CD4-positive, alpha-beta T cell treated with Interleukin-15 for 4 hours (primary cell): ENCODE results near the gene NCAPH2.

ENCODE experiments used
- DNase-seq: peaks from one replicate; pipeline ENCODE4 v3.0.0-alpha.2; 2020; ENCODE audit warnings: low spot score

Gene NCAPH2

DNA sequence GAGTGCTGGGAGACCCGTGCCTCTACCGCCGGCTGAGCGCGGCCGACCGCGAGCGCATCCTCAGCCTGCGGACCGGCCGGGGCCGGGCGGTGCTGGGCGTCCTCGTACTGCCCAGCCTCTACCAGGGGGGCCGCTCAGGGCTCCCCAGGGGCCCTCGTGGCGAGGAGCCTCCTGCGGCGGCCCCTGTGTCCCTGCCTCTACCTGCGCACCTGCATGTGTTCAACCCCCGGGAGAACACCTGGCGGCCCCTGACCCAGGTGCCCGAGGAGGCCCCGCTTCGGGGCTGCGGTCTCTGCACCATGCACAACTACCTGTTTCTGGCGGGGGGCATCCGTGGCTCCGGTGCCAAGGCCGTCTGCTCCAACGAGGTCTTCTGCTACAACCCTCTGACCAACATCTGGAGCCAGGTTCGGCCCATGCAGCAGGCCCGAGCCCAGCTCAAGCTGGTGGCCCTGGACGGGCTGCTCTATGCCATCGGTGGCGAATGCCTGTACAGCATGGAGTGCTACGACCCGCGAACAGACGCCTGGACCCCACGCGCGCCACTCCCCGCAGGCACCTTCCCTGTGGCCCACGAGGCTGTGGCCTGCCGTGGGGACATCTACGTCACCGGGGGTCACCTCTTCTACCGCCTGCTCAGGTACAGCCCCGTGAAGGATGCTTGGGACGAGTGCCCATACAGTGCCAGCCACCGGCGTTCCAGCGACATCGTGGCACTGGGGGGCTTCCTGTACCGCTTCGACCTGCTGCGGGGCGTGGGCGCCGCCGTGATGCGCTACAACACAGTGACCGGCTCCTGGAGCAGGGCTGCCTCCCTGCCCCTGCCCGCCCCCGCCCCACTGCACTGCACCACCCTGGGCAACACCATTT lies 41.1 kb downstream of the NCAPH2 start:
- DNase-seq, result no peak

- DNase-seq, result no peak
These were observed 42.4 kb downstream of the NCAPH2 start for GRCh38 chr22:50550395-50550794.

DNA sequence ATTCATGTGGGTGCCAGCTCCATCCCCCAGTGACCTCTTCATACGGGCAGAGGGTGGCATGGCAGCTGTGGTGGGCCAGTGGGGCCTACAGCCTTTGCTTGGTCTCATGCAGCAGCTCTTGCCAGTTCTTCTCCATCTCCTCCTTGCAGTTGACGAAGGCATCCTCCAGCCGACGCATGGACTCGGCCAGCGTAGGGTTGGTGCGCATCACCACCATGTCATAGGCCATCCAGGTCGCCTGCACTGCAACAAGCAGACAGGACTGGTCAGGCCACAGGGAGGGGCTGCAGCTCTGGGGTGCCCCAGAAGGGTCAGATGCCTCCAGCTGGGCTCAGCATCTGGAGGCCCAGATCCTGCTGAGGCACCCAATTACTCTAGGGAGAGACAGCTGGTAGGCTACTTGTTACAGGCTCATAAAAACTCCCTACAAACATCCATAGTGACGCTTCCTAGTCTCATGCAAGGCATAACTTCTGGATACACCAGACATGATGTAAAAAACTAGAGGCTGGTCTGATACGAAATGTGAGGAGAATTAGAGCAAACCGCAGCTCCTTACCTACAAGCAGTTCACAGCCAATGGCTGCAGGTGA lies 43.2 kb downstream of the NCAPH2 start:
- DNase-seq, result no peak

DNA sequence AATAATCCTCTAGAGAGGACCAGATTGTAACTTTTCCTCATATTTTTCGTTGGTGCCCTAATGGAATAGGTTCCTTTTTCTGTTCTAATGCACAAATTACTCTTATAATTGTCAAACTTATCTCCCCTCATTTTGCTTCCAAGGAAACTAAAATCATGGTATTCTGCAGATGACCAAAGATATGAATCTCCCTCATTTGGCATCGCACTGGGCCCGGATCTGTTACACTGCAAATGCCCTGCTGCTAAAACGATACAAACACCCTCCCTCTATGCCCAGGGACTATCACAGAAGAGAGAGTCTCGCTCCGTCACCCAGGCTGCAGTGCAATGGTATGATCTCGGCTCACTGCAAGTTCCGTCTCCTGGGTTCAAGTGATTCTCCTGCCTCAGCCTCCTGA lies 45.3 kb downstream of the NCAPH2 start:
- DNase-seq, result no peak

DNA sequence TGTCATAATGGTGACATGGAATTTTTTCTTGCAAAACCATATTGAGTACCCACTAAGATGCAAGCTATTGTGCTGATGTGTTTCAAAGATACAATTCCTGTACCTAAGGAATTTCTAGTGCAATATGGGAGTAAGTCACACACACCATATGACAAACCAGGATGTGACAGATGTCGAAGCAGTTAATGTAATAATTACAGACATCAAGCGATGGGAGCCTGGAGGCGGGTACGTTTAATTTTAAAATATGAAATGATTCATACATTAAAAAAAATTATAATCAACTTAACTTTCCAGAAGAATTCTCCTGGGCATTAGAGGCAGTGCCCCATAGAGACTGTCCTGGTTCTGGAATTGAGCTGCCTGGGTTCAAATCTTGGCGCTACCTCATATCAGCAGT lies 48.7 kb downstream of the NCAPH2 start:
- no peak for DNase-seq

- no peak for DNase-seq
These were observed 52.0 kb downstream of the NCAPH2 start for GRCh38 chr22:50560034-50560433.

GRCh38 chr22:50561401-50562358 lies 53.7 kb downstream of the NCAPH2 start:
- no peak for DNase-seq

- DNase-seq, result peak; percentile 97
These were observed 54.7 kb downstream of the NCAPH2 start, which contains the start of gene SYCE3 for GRCh38 chr22:50562523-50563412. Gene SYCE3, minus strand, starts transcription at chr22:50562919. Its CDS starts 6,514 bp downstream, at chr22:50556405.

GRCh38 chr22:50563413-50564160 lies 55.6 kb downstream of the NCAPH2 start:
- DNase-seq, result no peak

- DNase-seq, result no peak
These were observed 56.3 kb downstream of the NCAPH2 start for GRCh38 chr22:50564289-50564688.

DNA sequence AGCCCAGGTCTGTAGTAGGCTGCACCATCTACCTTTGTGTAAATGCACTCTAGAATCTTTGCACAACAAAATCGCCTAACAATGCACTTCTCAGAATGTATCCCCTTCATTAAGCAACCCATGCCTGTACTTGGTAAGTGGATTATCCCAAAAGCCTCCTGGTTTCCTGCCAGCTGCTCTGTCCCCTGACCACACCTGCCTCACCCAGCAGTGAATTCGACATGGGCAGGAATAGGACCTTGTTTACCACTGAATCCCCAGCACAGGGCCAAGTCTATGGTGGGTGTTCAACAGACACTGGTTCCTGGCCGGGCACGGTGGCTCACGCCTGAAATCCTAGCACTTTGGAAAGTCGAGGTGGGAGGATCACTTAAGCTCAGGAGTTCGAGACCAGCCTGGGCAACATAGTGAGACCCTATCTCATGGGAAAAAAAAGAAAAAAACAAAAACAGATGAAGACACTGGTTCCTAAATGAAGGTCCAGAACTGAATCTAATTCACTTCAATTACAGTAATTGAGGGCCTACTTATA lies 59.8 kb downstream of the NCAPH2 start:
- DNase-seq, result no peak

DNA sequence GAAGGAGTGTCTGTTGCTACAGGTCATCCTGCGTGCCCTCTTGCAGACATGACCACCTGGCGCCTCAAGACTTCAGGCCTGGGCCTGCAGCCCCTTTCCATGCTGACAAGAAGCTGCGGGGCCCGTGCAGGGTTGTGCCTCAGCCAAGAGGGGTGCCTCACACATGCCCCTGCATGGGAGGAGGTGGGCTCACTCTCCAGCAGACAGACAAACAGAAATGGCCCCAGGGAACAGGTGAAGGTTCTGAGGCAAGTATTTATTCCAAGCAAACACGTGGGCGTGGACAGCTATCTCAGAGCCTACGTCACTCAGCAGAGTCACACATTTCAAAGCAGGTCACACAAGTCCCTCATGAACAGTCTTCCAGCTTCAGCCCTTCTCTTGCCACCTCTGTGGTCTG lies 60.6 kb downstream of the NCAPH2 start:
- no peak for DNase-seq

- no peak for DNase-seq
These were observed 61.0 kb downstream of the NCAPH2 start for GRCh38 chr22:50569041-50569459.

GRCh38 chr22:50569896-50570535 lies 62.0 kb downstream of the NCAPH2 start:
- DNase-seq, result no peak

- no peak for DNase-seq
These were observed 62.8 kb downstream of the NCAPH2 start for GRCh38 chr22:50570861-50571260.

GRCh38 chr22:50571264-50572175 lies 63.5 kb downstream of the NCAPH2 start:
- DNase-seq, result no peak

DNA sequence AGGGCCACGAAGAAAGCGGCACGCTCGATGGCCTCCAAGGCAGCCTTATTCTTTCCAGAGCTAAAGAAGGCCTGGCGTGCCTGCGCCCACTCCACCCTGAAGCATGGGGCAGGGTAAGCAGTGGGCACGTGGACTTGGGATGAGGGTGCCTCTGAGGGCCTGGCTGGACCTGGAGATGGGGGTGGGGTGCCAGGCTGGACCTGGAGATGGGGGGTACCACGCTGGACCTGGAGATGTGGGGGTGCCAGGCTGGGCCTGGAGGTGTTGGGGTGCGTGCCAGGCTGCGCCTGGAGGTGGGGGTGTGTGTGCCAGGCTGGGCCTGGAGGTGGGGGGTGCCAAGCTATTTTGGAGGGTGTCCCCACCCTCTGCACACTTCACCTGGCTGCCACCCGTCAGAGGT lies 64.9 kb downstream of the NCAPH2 start:
- no peak for DNase-seq

- DNase-seq, result no peak
These were observed 65.7 kb downstream of the NCAPH2 start for GRCh38 chr22:50573491-50574382.
